HG03460 (cell line): Measurements from ENCODE around the gene RTEL1.
A peak's percentile ranks its signal among the peaks of the same experiment; 100 is the strongest.

ENCODE experiments used
- ATAC-seq: cut with Tn5 transposase; IDR thresholded peaks from one replicate; pipeline ENCODE4 v1.9.1; 2021; ENCODE audit not compliant: unreplicated experiment

The RTEL1 gene

DNA sequence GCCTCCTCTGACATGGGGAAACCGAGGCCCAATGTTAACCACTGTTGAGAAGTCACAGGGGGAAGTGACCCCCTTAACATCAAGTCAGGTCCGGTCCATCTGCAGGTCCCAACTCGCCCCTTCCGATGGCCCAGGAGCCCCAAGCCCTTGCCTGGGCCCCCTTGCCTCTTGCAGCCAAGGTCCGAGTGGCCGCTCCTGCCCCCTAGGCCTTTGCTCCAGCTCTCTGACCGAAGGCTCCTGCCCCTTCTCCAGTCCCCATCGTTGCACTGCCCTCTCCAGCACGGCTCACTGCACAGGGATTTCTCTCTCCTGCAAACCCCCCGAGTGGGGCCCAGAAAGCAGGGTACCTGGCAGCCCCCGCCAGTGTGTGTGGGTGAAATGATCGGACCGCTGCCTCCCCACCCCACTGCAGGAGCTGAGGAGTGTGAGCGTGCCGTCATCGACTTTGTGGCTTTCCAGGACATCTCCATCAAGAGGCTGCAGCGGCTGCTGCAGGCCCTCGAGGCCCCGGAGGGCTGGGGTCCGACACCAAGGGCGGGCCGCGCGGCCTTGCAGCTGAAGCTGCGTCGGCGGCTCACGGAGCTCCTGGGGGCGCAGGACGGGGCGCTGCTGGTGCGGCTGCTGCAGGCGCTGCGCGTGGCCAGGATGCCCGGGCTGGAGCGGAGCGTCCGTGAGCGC, 39.9 kb downstream of the RTEL1 start:
- ATAC-seq: no peak

DNA sequence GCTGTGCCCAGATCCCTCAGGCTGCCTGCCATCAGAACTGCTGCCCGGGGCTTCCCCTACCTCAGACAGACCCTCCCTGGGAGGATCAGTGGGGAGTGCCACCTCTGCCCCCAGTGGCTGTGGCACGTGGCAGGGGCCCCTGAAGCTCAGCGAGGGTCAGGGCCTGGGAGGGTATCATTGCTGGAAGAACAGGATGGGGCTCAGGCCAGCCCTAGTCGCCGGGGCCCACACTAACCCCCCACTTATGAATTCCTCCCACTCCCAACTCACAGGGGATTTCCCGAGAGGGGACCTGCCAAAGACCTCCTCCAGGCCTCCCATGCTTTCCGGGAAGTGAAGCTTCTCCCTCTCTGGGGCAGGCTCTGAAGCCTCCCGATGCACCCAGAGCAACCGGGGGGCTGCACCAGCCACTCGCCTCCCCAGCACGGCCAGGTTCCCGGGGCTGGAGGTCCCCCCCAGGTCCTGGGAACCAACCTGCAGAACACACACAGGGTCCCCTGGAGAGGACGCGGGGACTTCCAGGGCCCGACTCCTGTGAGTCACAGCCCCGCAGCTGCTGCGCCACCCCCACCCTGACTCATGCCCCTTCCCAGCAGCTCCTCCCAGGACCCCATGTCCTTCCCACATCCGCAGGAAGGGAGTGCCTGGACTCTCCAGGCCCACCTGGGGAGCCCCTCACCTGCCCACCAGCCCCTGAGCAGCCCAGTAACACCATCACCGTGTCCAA, 40.8 kb downstream of the RTEL1 start:
- ATAC-seq: no peak

DNA sequence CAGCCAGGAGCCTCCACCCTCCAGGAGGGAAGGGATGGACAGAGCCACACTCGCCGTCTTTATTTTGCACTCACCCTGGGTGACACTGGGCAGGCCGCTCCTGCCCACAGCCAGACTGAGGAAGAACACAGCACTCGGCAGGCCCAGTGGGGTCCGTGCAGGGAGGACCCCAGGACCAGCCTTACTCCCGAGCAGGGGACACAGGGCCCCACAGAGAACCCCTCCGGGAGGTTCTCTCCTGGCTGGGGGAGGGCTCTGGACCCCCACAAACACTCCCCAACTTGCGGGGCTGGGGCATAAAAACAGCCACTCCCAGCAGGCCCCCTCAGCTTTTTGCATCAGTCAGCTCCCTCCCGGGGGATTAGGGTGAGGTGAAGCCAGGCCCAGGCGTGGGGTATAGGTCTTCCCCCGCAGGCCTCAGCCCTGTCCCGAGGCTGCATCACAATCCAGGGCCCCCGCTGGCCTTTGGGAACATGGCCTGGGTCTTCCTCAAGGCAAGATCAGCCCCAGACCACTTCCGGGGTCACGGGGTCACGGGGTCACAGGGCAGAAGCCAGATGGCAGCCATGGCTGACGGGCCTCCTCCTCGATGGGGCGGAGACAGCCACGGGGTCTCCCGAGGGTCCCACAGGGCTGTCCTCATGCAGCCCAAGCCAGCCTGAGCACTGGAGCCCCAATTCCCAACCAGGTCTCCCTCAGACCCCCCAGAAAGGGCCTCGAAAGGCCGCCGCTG, 41.5 kb downstream of the RTEL1 start:
- no peak for ATAC-seq

DNA sequence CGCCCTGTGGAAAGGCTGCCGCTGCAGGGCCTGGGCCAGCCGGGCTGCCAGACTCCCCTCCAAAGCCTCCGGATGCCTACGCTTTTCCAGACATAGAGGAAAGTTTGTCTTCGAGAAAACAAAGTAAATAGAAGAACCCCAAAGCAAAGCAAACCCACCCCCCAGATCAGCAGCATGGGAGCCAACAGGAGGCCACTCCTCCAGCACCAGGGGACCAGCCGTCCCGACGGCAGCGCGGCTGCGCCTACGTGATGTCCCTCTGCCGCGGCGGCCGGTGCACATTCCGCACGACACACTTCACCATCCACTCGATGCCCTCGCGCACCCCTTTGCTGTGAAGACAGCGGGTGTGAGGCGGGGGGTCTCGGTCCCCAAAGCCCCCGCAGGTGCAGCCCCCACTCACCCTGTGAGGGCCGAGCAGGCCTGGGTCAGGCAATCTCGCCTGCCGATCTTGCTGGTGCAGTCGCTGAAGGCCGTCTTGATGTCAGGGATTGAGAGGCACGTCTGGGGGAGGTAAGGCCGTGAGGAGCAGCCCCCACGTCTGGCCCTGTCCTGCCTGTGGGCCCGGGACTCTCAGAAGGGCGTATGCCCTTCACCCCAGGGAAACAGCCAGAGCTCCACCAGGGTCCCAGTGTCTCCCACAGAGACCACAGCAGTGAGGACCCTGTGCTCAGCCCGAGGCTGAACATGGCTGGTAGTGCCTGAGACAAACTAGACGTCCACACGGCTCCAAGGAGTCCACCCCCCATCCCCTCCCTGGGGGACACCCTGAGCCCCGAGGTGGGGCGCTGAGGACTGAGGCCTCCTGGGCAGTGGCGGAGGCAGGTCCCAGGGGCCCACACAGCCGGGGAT, 42.3 kb downstream of the RTEL1 start:
- ATAC-seq: no peak

DNA sequence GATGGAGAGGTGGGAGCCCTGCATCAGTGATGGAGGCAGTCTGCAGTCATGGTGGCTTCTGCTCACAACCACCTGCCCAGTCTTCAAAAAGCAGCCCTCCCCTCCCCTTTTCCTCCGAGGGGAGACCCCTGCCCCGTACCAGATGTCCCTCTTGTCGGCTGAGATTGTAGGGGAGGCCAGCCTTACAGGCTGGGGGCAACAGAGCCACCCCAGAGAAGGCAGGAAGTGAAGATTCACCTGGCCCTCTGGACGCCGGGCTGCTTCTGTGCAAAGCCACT, 42.9 kb downstream of the RTEL1 start:
- ATAC-seq: no peak

DNA sequence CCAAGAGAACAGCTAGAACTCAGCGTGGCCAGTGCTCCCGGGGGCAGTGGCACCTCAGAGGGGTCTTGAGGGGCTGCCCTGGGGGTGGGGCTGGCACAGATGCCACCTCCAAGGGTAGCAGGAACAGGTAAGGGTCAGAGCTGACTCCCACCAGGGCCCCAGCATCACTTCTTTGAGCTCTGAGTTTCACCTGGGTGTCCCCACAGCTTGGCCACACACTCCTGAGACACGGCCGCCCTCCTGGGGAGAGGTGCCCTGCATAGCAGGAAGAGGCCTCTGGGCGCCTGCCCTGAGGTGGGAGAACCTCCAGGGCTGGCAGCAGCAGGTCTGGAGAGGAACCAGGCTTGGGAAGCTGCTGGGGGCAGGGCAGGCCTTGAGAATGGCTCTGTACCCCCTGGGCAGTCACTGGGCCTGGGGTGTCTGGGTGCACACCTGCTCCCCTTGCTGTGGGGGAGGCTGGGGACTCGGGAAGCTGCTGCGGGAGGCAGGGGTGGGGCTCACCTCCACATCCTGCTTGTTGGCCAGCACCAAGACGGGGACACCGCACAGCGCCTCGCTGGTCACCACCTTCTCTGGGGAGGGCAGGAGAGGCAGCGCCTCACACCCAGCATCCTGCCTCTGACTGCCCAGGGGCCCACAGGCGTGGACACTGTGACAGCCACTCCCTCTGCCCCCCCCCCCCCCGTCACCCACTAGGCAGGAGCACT, 43.4 kb downstream of the RTEL1 start:
- no peak for ATAC-seq

DNA sequence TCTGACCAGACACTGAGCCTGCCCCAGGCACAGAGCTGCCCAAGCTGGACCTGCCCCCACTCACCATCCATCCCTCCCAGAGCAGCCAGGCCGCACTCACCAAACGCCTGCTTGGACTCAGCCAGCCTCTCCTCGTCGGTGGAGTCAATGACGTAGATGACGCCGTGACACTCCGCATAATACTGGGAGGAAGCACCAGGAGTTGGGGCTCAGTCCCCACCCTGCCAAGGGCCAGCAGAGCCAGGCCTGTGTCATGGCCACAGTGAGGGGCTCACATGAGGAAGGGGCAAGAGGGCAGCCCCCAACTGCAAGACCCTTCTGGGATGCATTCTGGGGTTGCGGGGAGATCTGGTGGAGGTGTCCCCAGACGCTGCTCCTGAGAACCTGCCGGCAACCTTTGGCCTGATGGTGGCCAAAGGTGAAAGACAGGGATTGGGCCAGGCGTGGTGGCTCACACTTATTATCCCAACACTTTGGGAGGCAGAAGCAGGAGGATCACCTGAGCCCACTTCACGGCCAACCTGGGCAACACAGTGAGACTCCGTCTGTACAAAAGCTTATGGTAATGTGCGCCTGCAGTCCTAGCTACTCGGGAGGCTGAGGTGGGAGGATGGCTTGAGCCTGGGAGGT, 44.0 kb downstream of the RTEL1 start:
- no peak for ATAC-seq

DNA sequence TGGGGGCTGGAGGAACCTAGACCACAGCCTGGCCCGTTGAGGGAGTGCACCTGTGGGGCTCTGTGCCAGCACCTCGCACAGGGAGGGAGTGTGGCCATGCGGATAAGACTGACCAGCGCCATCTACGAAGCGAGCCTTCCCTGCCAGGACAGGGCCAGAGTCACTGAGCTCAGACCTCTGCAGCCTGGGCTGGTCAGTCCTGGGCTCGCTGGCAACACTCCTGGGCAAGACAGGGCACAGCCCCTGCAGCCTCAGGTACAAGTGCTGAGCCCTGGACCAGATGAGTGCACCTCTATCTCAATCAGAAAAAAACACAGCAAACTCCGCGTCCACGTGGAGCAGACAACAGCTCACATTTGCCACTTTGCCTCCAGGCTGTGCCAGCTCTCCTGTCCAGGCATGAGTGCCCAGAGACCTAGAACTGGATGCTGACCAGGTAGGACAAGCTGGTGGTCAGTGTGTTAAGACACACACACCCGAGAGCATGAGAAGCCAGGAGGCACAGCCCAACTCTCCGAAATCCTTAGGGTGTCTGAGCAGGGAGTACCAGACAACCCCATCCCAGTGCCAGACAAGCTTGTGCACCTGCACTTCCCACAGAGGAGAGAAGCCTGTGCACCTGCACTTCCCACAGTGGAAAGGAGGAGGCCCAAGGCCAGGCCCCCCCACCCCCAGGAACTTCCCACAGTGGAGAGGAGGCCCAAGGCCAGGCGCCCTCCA, 44.8 kb downstream of the RTEL1 start:
- ATAC-seq: no peak

DNA sequence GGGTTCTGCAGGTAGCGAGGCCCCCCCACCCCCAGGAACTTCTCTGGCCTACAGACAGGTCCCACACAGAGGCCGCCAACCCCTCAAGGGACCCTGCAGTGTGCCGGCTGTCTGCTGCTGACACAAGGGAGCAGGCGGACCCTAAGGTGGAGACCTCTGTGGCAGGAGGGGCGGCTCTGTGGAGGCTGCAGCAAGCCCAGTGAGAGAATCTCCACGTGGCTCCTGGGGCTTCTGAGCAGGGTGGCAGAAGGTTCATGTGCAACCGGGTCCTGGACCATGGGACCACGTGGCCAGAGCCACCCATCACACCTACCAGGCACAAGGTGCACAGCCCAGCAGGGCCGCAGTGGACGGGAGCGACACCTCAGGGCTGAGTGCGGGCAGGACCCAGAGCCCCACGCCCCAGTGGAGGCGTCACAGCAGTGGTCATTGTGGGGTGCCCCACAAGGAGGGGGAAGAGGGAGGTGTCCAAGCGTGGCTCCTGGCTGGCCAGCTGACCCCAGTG, 45.4 kb downstream of the RTEL1 start:
- ATAC-seq: no peak

DNA sequence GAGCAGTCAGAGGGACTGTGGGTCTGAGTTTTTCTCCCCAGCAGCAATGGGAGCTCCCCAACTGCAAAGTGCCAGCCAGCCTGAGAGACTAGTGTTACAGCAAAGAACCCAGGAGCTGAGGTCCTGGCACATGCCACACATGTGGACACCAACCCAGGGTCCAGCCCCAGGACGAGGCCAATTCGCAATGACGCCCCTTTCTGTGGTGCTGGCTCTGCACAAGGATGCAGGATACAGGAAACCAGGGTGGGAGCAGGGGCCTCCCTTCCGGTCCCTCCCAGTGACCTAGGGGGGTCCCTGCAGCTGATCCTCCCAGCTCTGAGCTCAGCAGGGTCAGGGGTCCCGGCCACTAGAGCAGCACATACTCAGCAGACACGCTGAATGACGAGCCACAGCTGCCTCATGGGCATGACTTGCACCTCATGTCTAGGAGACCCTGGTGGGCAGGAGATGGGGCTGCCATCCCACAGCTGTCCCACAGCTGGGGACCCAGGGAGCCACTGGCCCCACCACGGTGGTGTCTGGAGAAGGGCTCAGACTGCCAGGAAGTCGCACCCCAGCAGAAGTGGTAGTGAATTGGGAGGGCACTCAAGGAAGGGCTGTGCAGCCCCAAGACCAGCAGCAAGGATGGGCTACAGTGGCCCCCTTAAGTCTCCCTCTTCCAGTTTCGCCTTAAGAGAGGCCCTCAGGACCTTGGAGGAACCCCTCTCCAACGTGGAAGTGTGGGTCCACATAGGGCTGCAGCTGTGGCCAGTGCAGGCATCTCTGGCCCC, 46.0 kb downstream of the RTEL1 start:
- ATAC-seq: no peak

DNA sequence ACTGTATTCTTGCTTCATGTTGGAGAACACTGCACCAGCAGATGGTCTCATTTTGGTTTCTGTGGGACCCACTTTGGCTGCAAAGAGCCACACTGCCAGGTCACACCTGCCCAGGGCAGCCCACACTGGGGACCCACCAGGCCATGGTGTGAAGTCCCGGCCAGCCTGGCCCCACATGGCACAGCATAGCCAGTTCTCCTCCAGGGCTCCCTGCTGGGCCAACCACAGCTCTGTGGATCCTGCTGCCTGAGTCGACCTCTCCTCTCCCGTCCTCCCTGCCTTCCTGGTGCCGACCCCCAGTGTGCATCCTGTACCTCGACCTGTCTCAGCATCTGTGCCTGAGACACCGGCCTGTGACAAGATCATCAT, 46.6 kb downstream of the RTEL1 start:
- ATAC-seq: no peak

DNA sequence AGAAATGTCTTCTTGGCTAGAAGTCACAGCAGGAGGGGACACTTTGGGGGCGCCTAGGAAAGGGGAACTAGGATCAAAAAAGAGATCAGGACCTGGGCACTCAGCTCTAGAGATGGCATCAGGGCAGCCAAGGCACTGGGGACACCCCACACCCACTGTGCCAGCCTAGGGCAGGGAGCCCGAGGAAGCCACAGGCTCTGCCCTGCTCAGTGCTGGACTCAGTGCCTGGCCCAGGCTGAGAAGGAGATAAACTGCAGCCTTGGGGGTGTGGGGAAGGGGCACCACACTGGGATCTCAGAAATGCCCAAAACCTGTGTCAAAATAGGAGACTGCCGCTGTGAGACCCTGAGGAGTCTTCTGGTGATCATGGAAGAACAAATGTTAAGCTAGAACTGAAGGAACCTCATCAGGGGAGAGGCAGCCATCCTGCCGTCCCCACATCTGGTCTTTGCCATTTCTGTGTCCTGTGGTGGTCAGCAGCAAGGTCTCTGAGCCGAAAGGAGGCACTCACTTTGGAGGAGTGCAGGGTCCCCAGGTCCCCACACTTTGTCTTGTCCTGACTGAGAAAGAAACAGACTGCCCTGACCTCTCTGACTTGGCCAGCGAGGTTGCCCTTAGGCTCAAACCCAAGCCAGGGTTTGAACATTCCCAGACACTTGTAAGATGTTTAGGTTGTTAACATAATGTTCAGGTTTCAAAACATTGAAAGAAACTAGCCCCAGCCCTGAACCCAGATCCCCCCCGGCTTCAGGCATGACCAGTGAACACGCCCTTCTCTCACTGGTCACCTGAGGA, 47.3 kb downstream of the RTEL1 start:
- no peak for ATAC-seq

DNA sequence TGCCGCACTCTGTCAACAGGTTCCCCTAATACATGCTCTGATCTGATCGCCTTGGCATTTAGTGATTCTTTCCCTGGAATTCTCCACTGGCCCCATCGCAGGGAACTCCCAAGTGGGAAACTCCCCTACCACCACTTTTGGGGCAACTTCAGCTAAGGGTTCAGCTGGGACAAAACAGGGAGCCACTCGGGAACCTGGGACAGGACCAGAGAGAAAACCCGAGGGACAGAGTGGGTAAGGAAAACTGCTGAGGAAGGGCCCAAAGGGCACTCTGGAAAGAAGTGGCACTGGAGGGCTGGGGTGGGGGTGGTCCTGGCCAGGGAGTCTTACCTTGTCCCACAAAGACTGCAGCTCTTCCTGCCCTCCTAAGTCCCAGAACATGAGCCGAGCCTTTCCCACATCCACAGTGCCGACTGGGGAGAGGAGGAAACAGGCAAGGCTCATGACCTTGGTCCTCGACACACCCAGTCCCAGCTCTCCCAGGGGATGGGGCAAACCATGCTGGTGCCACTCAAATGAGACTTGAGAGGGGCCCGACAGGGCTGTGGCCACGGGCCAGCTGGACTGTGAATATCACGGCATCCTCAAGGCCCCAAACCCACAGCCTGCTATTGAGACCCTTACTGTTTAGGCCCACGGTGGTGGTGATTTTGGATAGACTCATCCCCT, 48.0 kb downstream of the RTEL1 start:
- no peak for ATAC-seq

DNA sequence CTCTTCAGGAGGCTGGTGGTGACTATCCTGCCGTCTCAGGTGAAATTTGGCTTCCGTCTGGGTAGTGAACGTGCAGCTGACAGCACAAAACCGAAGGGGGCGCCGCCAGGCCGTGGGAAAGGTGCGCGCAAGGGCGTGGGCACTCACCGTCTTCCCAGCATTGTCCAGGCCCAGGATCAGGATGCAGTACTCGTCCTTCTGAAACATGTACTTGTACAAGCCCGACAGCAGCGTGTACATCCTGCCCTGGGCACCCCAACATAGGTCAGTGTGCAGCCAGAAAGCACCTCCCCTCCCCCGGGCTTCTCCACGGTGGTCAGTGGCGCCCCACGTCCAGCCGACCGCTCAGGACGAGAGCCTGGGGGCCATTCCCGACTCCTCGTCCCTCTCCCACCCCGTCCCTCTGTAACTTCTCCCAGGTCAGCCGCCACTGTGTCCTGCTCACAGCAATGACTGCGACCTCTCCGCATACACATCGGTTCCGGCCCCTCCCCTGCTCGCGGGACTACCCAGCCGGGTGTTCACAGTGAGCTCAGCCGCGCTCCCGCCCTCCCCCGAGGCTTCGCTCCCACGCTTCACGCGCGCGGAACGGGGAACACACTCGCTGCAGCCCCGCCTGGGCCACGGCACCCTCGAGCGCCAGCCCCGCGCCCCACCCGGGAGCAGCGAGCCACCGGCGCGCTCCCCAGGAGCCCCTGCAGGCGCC, 48.9 kb downstream of the RTEL1 start:
- ATAC-seq: peak; percentile 34

DNA sequence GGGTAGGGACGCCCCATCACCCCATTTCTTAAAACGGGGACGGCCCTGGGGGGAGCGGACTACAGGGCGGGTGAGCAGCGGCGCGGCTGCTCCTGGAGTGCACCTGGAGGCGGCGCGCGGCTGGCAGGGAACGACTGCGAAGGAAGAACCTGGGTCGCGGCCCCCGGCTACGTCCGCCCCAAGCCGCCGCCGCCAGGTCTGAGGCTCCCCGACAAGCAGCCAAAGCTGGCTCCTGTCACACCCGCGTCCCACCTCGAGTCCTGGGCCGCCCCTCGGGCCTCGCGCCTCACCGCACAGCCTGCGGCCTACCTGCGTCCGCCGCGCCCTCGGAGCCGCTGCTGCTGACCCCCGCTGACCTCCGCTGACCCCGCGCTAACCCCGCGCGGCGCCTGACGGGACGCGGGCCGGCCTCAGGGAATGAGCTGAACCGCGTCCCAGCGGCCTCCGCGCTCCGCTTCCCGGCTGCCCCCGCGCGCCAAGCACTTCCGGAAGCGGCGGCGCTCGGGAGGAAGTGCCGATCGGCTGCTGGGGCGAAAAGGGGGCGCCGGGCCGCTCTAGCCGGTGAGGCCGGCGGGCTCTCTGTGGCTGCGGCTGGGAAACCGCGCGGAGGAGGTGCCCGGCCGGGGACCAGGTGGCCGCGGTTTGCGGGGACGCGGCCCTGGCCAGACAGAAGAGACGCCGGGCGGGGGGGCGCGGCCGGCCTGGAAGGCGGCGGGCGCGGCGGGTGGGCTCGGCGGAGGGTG, 49.6 kb downstream of the RTEL1 start, which contains the start of the genes ARFRP1 and ZGPAT:
Gene ARFRP1, minus strand, starts transcription at position 419 of the 743 bp plus-strand sequence. CDS start 885 bp downstream, outside the sequence.
Gene ZGPAT, plus strand, starts transcription at position 482 of the 743 bp plus-strand sequence. CDS start 542 bp downstream, outside the sequence.
- peak; percentile 69 for ATAC-seq
